ENCODE data around the gene PDE4D. TPM values are rescaled to one million over a fixed set of nuclear protein-coding genes. Genes with fewer than 3 reads are reported as not detected.

The PDE4D gene
- total and polyA plus RNA-seq, 2 donors (not counting 1 experiment from before 2014, with no cell fraction given) = 14.9 to 171 TPM

- WGBS (ENCODE audit: insufficient coverage) = no CpG with 5 or more reads among the region's 2 CpGs
- H3K4me1 Mint-ChIP-seq = peaks cover 2% of the 10 kb centered on the region
- Histone ChIP-seq H4K20me1 (ENCODE audit: control insufficient read depth, insufficient read depth, low read length, poor library complexity, severe bottlenecking) (no peaks in the 10 kb centered on the region), H2AFZ (ENCODE audit: insufficient read depth, low read depth, low read length, poor library complexity, severe bottlenecking) (no peak overlapping the region), H3K36me3 (replicated peaks in 1 of 2; ENCODE audit: control extremely low read depth in 1 of 2, control insufficient read depth in 1 of 2, extremely low read depth in 1 of 2, insufficient read depth in 2 of 2, low read length in 1 of 2) (no peaks in the 10 kb centered on the region), H3K79me2 (ENCODE audit: control insufficient read depth, insufficient read depth, low read length) (no peaks in the 10 kb centered on the region), H3K27me3 (replicated peaks in 1 of 4; ENCODE audit: control extremely low read depth in 1 of 4, control insufficient read depth in 3 of 4, insufficient read depth in 4 of 4, low read length in 3 of 4) (no peaks in the 10 kb centered on the region), H3K9me3 (ENCODE audit: control extremely low read depth in 1 of 3, control insufficient read depth in 2 of 3, insufficient read depth in 1 of 3, low read length in 2 of 3) (no peaks in the 10 kb centered on the region), H3K4me1 (ENCODE audit: control insufficient read depth in 2 of 2, insufficient read depth in 2 of 2, low read length in 2 of 2) (no peaks in the 10 kb centered on the region), H3K4me3 (ENCODE audit: control extremely low read depth in 1 of 5, extremely low read depth in 1 of 5, insufficient read depth in 1 of 5, low read depth in 2 of 5, low read length in 4 of 5) (no peak overlapping the region), H3K27ac (ENCODE audit: low read length in 2 of 2) (no peak overlapping the region), H3K4me2 (replicated peaks; ENCODE audit: low read depth, low read length, poor library complexity, severe bottlenecking) (no peak overlapping the region), H3K9ac (ENCODE audit: low read length) (no peak overlapping the region)
- POLR2A ChIA-PET = no interaction called here
- H3K9me3 Mint-ChIP-seq (ENCODE audit: insufficient read depth) = no peaks in the 10 kb centered on the region
- no peak for TF ChIP-seq CTCF (IDR thresholded peaks at IDR 0.05)
- no peak for TF ChIP-seq EZH2 (IDR thresholded peaks at IDR 0.05; ENCODE audit: borderline replicate concordance, insufficient read depth, low read depth, low read length, poor library complexity, severe bottlenecking)
- no peak for ATAC-seq (ENCODE audit: low read depth)
- no peak for DNase-seq
- CTCF ChIA-PET = interaction anchor here (1.1 kb wide), 1 partner anchor 8 kb away, joined by 3 read pairs; no protein-coding TSS in a partner anchor
- H3K27me3 Mint-ChIP-seq = no peaks in the 10 kb centered on the region
- intact Hi-C loops (cut with micrococcal nuclease) = loop anchor here (10.0 kb wide), 2 partner anchors 46 to 644 kb away; no protein-coding TSS in a partner anchor
- no peak overlapping the region for H3K4me3 Mint-ChIP-seq
- no peak overlapping the region for H3K27ac Mint-ChIP-seq
Measured at GRCh38 chr5:59678943-59679342, 214.6 kb downstream of the PDE4D start.

GRCh38 chr5:59674763-59675162 lies 218.8 kb downstream of the PDE4D start:
- Mint-ChIP-seq H3K27me3 (no peaks in the 10 kb centered on the region), H3K4me3 (no peak overlapping the region), H3K4me1 (peaks cover 5% of the 10 kb centered on the region), H3K27ac (no peak overlapping the region), H3K9me3 (ENCODE audit: insufficient read depth) (no peaks in the 10 kb centered on the region)
- DNase-seq = no peak
- Histone ChIP-seq H3K27me3 (replicated peaks in 1 of 4; ENCODE audit: control extremely low read depth in 1 of 4, control insufficient read depth in 3 of 4, insufficient read depth in 4 of 4, low read length in 3 of 4) (no peaks in the 10 kb centered on the region), H3K9ac (ENCODE audit: low read length) (no peak overlapping the region), H3K27ac (ENCODE audit: low read length in 2 of 2) (no peak overlapping the region), H3K9me3 (ENCODE audit: control extremely low read depth in 1 of 3, control insufficient read depth in 2 of 3, insufficient read depth in 1 of 3, low read length in 2 of 3) (no peaks in the 10 kb centered on the region), H3K4me2 (replicated peaks; ENCODE audit: low read depth, low read length, poor library complexity, severe bottlenecking) (no peak overlapping the region), H3K79me2 (ENCODE audit: control insufficient read depth, insufficient read depth, low read length) (no peaks in the 10 kb centered on the region), H2AFZ (ENCODE audit: insufficient read depth, low read depth, low read length, poor library complexity, severe bottlenecking) (no peak overlapping the region), H3K4me1 (ENCODE audit: control insufficient read depth in 2 of 2, insufficient read depth in 2 of 2, low read length in 2 of 2) (no peaks in the 10 kb centered on the region), H3K4me3 (ENCODE audit: control extremely low read depth in 1 of 5, extremely low read depth in 1 of 5, insufficient read depth in 1 of 5, low read depth in 2 of 5, low read length in 4 of 5) (no peak overlapping the region), H3K36me3 (replicated peaks in 1 of 2; ENCODE audit: control extremely low read depth in 1 of 2, control insufficient read depth in 1 of 2, extremely low read depth in 1 of 2, insufficient read depth in 2 of 2, low read length in 1 of 2) (no peaks in the 10 kb centered on the region), H4K20me1 (ENCODE audit: control insufficient read depth, insufficient read depth, low read length, poor library complexity, severe bottlenecking) (no peaks in the 10 kb centered on the region)
- intact Hi-C loops (cut with micrococcal nuclease) = loop anchor here (5.0 to 10.0 kb wide), 3 partner anchors 50 to 640 kb away; no protein-coding TSS in a partner anchor
- CTCF ChIA-PET = interaction anchor here (1.2 to 6.0 kb wide), 6 partner anchors 11 to 290 kb away, joined by 3 to 94 read pairs (median 13); no protein-coding TSS in a partner anchor
- WGBS (ENCODE audit: insufficient coverage) = no CpG with 5 or more reads among the region's 2 CpGs
- ATAC-seq (ENCODE audit: low read depth) = no peak
- POLR2A ChIA-PET = no interaction called here
- no peak for TF ChIP-seq CTCF (IDR thresholded peaks at IDR 0.05)
- no peak for TF ChIP-seq EZH2 (IDR thresholded peaks at IDR 0.05; ENCODE audit: borderline replicate concordance, insufficient read depth, low read depth, low read length, poor library complexity, severe bottlenecking)
